ENCODE measurements around the gene DHX58.
A peak's percentile ranks its signal among the peaks of the same experiment; 100 is the strongest.

The DHX58 gene

GRCh38 chr17:42081516-42082129 is 30.9 kb downstream of the DHX58 start:
- no peak for DNase-seq (ENCODE audit: low spot score)

GRCh38 chr17:42079541-42079940 is 33.0 kb downstream of the DHX58 start:
- DNase-seq (ENCODE audit: low spot score) = no peak

- DNase-seq (ENCODE audit: low spot score) = no peak
These were observed 34.0 kb downstream of the DHX58 start for GRCh38 chr17:42078396-42079043.

GRCh38 chr17:42077755-42078154 is 34.8 kb downstream of the DHX58 start:
- no peak for DNase-seq (ENCODE audit: low spot score)

GRCh38 chr17:42076797-42077559 is 35.5 kb downstream of the DHX58 start:
- no peak for DNase-seq (ENCODE audit: low spot score)

- no peak for DNase-seq (ENCODE audit: low spot score)
These were observed 36.7 kb downstream of the DHX58 start for GRCh38 chr17:42075789-42076188.

- DNase-seq (ENCODE audit: low spot score) = no peak
These were observed 40.0 kb downstream of the DHX58 start for GRCh38 chr17:42072323-42073187.

GRCh38 chr17:42071810-42072209 is 40.7 kb downstream of the DHX58 start:
- DNase-seq (ENCODE audit: low spot score) = no peak

GRCh38 chr17:42068979-42069378 is 43.5 kb downstream of the DHX58 start:
- DNase-seq (ENCODE audit: low spot score) = no peak

- DNase-seq (ENCODE audit: low spot score) = peak; percentile 96
These were observed 45.0 kb downstream of the DHX58 start for GRCh38 chr17:42067371-42068091.

GRCh38 chr17:42065201-42065600 is 47.3 kb downstream of the DHX58 start:
- no peak for DNase-seq (ENCODE audit: low spot score)

GRCh38 chr17:42062681-42063080 is 49.8 kb downstream of the DHX58 start:
- no peak for DNase-seq (ENCODE audit: low spot score)

- no peak for DNase-seq (ENCODE audit: low spot score)
These were observed 50.6 kb downstream of the DHX58 start for GRCh38 chr17:42061646-42062487.

- no peak for DNase-seq (ENCODE audit: low spot score)
These were observed 52.3 kb downstream of the DHX58 start for GRCh38 chr17:42060231-42060630.

GRCh38 chr17:42059815-42060214 is 52.7 kb downstream of the DHX58 start:
- no peak for DNase-seq (ENCODE audit: low spot score)

GRCh38 chr17:42058063-42058462 is 54.5 kb downstream of the DHX58 start:
- DNase-seq (ENCODE audit: low spot score) = no peak

GRCh38 chr17:42056635-42057034 is 55.9 kb downstream of the DHX58 start:
- no peak for DNase-seq (ENCODE audit: low spot score)

- DNase-seq (ENCODE audit: low spot score) = no peak
These were observed 57.0 kb downstream of the DHX58 start for GRCh38 chr17:42055496-42055895.

- DNase-seq (ENCODE audit: low spot score) = no peak
These were observed 57.5 kb downstream of the DHX58 start for GRCh38 chr17:42055027-42055426.

GRCh38 chr17:42053731-42054500 is 58.6 kb downstream of the DHX58 start:
- no peak for DNase-seq (ENCODE audit: low spot score)
